Skin epidermis (tissue), 12 donors: ENCODE measurements around the gene TAS2R42.
A peak's percentile ranks its signal among the peaks of the same experiment; 100 is the strongest.

Experiments
- H3K27ac ChIP-seq, 21 experiments: fragments of 200-600 bp; sonication (generic) in 11 of 21; one replicate each; pipeline ENCODE4 v1.5.0; 2020; ENCODE audit warnings: mild to moderate bottlenecking in 3 of 21, inconsistent platforms in 2 of 21, moderate library complexity in 2 of 21
- H3K4me3 ChIP-seq, 7 experiments: fragments of 200-600 bp; sonication (generic) in 2 of 7; one replicate each; pipeline ENCODE4 v1.5.0; 2020; ENCODE audit warnings: inconsistent platforms in 2 of 7, mild to moderate bottlenecking in 2 of 7, moderate library complexity in 1 of 7

Gene TAS2R42, protein sequence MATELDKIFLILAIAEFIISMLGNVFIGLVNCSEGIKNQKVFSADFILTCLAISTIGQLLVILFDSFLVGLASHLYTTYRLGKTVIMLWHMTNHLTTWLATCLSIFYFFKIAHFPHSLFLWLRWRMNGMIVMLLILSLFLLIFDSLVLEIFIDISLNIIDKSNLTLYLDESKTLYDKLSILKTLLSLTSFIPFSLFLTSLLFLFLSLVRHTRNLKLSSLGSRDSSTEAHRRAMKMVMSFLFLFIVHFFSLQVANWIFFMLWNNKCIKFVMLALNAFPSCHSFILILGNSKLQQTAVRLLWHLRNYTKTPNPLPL

DNA sequence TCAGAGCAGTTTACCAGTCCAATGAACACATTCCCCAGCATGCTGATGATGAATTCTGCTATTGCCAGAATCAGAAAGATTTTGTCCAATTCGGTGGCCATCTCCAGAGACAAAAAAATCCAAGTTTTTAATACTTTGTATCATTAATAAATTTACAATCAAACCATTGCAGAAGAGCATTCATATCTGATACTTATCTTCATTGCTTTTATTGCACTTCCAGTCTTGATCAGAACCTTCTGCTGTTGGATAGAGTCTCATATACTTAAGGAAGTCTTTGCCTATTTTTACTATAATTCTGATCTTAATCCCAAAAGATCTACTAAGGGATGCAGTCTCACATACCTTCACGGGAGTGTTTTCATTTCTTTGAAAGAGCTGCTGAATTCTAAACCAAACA, at the start of gene TAS2R42:
TAS2R42 (minus strand) TSS at position 101 of the 400 bp plus-strand sequence; CDS start at position 101, 0 bp downstream.
- no peak within 1 kb of the TSS for H3K27ac ChIP-seq
- no peak within 1 kb of the TSS for H3K4me3 ChIP-seq

DNA sequence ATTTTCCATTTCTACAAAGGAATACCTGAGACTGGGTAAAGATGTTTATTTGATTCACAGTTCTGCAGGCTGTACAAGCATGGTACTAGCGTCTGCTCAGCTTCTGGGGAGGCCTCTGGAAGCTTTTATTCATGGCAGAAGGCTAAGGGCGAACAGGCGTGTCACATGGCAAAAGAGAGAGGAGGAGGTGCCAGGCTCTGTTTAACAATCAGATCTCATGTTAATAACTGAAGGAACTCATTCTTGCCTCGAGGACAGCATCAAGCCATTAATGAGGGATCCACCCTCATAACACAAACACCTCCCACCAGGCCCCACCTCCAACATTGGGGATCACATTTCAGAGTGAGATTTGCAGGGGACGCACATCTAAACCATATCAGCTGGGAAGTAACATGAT, 46.8 kb upstream of the TAS2R42 start:
- Histone ChIP-seq H3K27ac (no peak overlapping the region), H3K4me3 (no peak overlapping the region)

DNA sequence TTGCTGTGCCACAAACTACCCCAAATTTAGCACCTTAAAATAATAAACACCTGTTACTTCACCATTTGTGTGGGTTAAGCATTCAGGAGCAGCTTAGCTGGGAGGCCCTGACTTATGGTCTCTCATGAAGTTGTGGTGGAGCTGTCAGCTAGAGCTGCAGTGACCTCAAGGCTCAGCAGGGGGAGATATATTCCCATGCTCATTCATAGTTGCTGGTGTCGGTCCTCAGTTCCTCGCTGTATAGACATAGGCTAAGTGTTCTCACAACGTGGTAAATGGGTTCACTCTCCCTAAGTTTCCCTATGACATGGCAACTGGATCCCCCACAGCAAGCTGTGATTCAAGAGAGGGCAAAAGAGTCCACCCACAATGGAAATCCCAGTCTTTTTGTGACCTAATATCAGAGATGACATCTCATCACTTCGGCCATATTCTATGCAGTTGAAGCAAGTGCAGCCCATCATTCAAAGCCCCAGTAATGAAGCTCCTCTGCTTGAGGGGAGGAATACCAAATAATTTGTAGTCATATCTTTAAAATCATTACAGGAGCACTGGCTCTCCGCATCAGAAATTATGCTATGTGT, 41.7 kb upstream of the TAS2R42 start:
- Histone ChIP-seq H3K27ac (no peak overlapping the region), H3K4me3 (no peak overlapping the region)

DNA sequence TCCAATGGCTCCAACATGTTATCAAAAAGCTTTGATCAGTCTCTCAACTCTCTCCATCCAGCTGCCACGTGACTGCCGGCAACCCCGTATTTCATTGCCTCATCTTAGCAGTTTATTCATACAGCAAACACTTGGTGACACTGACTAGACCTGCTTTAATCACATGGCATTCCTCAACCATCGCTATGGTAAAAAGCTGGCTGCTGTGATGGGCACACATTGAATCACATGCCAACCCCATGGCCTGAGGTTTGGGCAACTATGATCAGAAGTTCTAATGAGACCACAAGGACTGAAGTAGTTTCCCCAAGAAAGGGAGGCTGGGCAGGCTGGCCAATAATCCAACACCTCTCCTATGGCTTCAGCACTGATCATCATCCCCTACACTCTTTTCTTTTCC, 40.6 kb upstream of the TAS2R42 start:
- Histone ChIP-seq H3K4me3 (no peak overlapping the region), H3K27ac (no peak overlapping the region)

DNA sequence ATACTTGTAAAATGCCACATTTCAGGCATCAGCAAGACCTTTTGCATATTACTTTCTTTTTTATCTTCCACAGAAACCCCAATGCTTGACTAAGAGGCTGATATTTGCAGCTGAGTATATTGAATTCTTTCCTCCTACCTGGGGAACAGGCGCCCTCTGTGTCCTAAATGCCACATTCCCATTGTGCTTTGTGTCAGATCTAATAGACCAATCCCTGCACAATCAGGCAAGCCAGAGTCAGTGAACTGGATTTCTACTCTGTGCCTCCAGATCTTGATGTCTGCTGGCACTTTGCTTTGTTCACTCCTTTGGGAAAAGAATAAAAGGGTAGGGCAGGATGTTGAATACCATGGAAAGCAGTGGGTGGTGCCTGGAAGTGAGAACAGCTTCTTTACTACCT, 22.4 kb upstream of the TAS2R42 start:
- no peak overlapping the region for H3K27ac ChIP-seq

DNA sequence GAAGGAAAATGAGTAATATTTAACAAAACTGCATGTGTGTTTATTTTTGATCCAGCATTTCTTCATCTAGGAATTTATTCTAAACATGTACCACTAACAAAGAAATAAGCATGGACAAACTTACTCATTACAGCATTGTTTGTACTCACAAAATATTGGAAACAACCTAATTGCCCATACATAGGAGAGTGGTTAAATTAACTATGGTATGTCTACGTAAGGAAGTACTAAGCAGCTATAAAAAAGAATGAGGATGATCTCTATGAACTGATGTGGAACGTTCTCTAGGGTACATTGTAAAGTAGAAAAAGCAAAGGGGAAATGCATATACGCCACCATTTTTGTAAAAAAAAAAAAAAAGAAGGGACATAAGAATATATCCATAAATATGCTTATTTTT, 17.4 kb upstream of the TAS2R42 start:
- H3K4me3 ChIP-seq = no peak overlapping the region
- no peak overlapping the region for H3K27ac ChIP-seq

More for the DNA sequence above, 22.4 kb upstream of the TAS2R42 start:
- H3K4me3 ChIP-seq = no peak overlapping the region

DNA sequence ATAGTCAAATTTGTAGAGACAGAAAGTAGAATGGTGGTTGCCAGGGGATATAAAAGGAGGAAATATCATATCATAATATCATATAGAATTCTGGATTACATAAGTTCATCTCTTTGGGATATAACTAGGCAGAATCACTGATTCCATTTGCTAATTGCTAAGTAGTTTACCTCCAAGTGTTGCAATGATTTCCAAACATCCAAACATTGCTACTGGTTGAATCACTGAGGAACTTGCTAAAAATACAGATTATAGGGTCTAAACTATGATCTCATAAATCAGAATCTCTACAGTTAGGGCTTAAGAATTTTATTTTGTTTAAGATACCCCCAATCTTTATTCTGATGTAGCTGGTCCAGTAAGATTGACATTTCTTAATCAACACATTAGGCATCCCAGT, 16.1 kb upstream of the TAS2R42 start:
- Histone ChIP-seq H3K4me3 (no peak overlapping the region), H3K27ac (no peak overlapping the region)

DNA sequence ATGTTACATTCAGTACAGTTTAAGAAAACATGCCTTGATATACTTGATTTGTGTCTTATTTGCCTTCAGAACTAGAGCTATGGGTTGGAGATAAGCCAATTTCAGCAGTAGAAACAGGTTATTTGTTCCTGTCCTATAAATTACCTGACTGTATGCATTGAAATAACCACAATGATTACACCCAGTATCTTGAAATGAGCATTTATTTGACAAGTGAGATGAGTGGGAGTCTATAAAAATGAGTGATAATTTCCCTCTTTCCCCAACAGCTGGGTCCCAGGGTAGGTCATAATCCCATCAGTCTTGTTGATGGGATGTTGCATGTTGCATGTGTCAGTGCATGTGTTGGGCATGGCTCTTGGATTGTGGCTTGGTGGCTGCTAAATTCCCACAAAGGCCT, 3.7 kb downstream of the TAS2R42 start:
- H3K27ac ChIP-seq = no peak overlapping the region
- no peak overlapping the region for H3K4me3 ChIP-seq

DNA sequence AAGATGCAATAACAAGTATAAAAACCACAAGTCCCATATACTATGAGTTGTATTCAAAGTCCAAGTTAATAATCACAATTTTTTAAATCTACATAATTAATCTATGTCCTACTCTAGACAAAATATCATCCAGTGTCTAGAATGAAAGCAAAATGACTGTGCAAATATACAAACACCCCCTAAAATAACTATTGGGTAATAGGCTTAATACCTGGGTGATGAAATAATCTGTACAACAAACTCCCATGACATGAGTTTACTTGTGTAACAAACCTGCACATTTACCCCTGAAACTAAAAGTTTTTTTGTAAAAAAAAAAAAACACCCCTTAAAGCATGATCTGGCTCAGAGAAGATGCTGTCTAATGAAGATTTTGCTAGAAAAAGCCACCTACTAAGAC, 4.2 kb downstream of the TAS2R42 start:
- Histone ChIP-seq H3K27ac (no peak overlapping the region), H3K4me3 (no peak overlapping the region)

DNA sequence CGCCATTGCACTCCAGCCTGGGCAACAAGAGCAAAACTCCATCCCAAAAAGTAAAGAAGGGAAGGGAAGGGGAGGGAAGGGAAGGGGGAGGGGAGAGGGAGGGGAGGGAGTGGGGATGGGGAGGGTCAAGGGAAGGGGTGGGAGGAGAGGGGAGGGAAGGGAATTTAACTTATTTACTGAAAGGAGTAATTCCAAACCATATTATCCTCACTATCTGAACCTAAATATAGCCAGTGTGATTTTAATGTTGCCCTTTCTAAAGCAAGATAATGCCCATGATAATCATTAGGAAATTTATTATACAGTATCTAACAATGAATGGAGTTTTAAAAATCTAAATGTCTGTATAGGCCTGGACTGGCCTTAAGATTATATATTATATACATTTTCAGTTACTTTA, 8.5 kb downstream of the TAS2R42 start:
- Histone ChIP-seq H3K4me3 (no peak overlapping the region), H3K27ac (no peak overlapping the region)

DNA sequence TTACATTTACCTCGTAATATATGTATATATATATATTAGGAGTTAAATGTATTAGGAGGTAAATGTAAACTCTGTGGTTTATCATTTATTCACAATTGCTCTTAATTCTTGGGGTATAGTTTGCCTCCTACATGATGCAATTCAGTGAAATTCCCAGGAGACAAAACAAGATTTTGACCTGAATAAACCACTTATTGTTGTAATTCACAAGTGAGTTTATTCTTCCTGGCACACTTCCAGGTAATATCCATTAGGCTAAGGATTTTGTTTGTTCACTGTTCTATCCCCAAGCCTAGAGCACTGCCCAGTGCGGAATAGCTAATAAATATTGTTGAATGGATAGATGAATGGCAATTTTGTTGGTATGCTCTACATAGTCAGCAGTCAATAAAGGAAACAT, 12.7 kb downstream of the TAS2R42 start:
- no peak overlapping the region for H3K27ac ChIP-seq
- no peak overlapping the region for H3K4me3 ChIP-seq

DNA sequence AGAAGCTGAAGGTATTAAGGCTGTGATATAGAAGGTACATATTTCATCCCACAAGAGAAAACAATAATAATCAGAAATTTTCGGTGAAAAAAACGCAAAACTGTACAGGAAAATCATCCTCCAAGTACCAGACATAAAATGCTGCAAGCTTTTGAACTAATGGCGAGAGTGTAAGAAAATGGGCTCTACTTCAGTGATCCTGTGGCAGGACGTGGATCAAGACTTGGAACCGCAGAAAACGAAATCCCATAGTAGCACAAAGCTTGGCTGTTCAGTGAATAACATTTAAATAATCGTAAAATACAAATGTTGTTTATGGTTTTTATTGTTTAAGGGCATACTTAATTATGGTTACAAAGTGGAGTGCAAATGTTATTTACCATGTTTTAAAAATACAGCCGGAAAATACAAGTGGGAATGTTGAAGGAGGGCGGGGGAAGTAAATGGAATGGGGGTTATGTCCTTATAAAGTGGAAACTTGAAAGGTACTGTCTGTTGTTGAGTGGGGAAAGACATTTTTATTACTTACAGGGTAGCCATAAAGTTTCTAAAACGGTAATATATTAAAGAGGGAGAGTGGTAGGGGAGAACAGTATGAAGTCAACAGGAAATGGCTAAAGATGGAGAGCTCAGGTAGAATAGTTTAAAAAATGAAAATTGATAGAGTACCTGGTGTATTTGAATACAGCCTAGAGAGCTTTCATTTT, 14.6 kb downstream of the TAS2R42 start:
- Histone ChIP-seq H3K27ac (peak overlapping the region in 19 of 21 experiments; percentile 92 to 99 (median 97)), H3K4me3 (peak overlapping the region; percentile 85 to 99 (median 93))

DNA sequence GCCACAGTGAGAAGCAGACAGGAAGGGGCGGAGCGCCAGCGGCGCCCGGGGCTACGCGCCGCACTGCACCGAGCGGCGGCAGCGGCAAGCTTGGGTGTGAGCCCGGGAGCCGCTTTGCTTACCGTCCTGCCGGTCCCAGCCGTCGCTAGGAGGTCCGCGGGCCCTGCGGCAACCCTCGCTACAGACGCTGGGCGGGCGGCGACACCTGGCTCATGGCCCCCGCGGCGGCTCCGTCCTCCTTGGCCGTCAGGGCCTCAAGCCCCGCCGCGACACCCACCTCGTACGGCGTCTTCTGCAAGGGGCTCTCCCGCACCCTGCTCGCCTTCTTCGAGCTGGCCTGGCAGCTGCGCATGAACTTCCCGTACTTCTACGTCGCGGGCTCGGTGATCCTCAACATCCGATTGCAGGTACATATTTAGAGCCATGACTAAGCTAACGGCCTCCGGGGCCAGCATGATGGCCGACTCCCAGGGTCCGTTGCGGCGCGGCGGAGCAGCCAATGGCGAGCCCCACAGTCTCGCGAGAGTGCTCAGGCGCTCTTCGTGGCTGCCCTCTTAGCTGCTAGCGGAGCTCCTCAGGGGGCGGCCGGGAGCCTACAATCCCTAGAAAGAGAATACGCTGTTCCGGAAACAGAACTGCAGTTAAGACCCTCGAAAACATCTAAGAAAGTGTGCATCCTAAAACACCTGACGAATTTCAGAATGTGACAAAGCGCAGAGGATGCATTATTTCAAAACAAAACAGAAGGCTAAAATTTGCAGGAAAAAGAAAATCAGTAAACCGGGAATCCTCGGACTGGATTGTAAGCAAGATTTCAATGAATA, 15.4 kb downstream of the TAS2R42 start, which contains the start of gene SMIM10L1:
SMIM10L1 (plus strand) TSS at position 50 of the 824 bp plus-strand sequence; CDS start at position 213, 163 bp downstream.
- peak within 1 kb of the TSS; percentile 85 to 99 (median 93) for H3K4me3 ChIP-seq
- peak within 1 kb of the TSS; percentile 90 to 99 (median 97) for H3K27ac ChIP-seq

DNA sequence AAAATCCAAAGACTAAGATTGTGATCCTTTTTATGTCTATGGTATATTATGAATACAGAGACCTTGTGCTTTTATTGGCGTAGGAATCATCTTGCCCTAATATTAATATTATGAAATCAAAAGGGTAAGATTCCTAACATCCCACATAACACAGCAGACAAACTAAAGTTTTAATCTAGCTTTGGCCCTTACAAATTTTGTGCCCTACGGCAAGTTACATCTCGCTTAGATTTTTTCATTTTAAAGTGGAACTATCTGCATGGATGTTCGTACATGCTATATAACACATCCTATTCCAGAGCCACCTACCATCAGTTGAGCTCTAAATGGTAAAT, 16.0 kb downstream of the TAS2R42 start:
- H3K27ac ChIP-seq = peak overlapping the region; percentile 90 to 99 (median 97)
- H3K4me3 ChIP-seq = peak overlapping the region; percentile 85 to 99 (median 93)

DNA sequence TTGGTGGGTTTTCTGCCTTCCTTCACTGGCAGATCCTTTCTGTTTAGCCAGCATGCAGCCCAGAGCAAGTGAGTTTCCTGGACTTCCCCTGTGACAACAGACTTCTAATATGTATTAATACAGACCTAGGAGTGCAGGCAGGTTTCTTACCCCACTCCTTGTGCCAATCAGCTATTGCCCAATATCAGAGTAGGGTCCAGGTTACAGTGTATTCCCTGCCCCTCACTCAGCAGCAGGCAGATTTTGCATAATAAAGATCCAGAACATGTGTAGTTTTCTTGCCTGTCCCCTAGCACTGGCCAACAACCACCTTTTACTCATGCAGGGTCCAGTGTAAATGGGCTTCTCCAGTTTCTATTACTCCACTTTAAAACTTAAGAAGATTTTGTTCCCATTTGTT, 20.4 kb downstream of the TAS2R42 start:
- Histone ChIP-seq H3K4me3 (no peak overlapping the region), H3K27ac (no peak overlapping the region)

DNA sequence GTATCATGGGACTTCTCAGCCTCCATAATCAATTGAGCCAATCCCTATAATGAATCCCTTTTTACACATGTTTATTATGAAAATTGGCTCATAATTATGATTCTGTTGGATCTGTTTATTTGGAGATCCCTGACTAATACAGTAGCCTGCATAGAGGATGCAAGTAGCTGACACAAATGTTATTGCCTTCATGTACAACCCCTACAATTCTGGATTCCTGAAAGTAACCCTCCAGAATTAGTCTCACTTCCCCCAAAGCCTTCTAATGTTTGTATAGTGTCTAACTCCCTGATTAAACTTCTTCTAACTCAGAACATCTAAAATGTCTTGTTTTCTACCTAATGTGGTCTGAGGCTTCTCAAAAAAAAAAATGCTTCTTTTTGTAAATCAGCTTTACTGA, 22.4 kb downstream of the TAS2R42 start:
- no peak overlapping the region for H3K27ac ChIP-seq

DNA sequence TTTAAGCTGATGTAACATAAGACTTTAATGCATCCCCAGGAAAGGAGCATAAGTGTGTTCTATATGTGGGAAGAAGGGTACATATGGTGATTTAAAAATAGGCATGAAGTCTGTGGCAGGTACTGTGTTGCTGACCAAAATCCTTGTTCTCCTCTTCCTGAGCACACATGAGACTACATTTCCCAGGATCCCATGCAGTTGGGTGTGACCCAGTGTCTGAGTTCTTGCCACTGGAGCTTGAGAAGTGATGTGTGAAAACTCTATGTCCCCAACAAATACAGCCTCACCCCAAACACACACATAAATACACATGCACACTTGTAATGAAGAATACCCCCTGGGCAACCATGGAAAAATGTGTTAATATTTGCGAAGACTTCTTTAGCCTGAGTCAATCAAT, 24.2 kb downstream of the TAS2R42 start:
- H3K27ac ChIP-seq = no peak overlapping the region
- no peak overlapping the region for H3K4me3 ChIP-seq

More for the DNA sequence above, 22.4 kb downstream of the TAS2R42 start:
- no peak overlapping the region for H3K4me3 ChIP-seq

DNA sequence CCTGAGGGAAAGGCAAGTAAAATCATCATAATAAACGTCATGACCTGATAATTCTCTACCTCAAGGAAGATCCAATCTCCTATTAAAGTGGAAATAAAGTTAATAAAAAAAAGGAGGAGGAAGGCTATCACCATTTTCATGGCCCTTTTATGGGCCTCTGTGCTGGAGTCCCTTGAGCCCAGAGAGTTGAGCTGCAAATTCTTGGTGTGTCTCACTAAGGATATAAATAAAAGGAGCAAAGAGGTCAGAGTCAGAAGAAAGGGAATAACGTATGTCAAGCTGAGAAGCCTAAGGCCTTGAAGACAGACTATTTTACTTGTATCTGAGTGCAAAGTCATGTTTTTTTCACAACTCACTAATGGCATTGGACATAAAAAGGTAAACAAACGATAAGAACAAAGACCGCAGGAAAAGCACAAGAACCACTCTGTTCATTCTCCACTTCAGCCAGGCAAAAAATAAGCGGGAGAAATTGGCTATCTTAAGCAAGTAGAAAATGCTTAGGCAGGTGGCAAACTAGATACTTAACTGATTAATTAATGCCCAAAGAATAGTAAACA, 27.8 kb downstream of the TAS2R42 start:
- Histone ChIP-seq H3K4me3 (no peak overlapping the region), H3K27ac (no peak overlapping the region)

DNA sequence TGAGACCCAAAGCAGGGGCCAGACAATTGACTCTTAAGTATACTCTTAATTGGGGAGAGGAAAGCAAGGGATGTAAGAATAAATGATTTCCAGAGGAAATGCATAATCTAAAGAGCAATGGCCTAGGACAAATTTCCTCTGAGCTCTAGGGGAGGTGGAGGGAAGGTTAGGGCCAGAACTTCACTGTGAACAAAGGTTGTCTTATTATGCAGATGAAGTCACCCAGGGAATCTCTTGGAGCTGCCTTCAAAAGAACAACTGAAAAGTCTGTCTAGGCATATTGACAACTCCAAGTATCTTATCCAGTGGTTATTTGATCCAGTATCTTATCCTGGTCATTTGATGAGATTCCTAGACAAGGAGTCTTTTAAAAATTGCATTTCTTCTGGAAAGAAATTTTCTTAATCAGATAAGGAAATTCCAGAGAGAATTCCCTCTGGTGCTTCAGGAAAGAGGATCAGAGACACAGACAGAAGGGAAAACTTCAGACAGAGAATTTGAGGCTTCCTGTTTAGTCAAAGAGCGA, 32.3 kb downstream of the TAS2R42 start:
- Histone ChIP-seq H3K4me3 (no peak overlapping the region), H3K27ac (no peak overlapping the region)

DNA sequence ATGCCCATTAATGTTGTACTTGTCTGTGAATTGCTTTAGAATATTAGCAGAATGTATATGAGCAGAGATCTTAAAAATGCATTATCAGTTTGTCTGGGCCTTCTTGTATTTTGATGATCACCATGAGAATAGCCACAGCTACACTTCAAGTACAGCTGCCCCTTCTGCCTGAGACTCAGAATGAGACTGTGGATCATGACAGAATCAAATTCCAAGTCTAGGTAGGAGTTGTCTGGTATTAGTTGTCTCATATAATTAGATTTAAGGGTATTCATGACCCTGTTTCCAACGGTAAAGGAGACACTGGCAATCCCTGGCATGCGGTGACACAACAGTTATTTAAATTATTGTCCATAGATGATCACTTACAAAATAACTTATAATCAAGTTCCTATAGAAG, 34.0 kb downstream of the TAS2R42 start:
- no peak overlapping the region for H3K4me3 ChIP-seq
- H3K27ac ChIP-seq = no peak overlapping the region
